HG03103 (cell line): ENCODE data around the gene SBNO2.
"Not testable (repeated sequence)": the region's sequence is repeated elsewhere in the genome, so short reads cannot be mapped to it uniquely, and the experiment has no call there.

Experiments used
- ATAC-seq: cut with Tn5 transposase; IDR thresholded peaks from one replicate; pipeline ENCODE4 v1.9.1; 2021; ENCODE audit warnings: low read depth; ENCODE audit not compliant: unreplicated experiment

Gene SBNO2

DNA sequence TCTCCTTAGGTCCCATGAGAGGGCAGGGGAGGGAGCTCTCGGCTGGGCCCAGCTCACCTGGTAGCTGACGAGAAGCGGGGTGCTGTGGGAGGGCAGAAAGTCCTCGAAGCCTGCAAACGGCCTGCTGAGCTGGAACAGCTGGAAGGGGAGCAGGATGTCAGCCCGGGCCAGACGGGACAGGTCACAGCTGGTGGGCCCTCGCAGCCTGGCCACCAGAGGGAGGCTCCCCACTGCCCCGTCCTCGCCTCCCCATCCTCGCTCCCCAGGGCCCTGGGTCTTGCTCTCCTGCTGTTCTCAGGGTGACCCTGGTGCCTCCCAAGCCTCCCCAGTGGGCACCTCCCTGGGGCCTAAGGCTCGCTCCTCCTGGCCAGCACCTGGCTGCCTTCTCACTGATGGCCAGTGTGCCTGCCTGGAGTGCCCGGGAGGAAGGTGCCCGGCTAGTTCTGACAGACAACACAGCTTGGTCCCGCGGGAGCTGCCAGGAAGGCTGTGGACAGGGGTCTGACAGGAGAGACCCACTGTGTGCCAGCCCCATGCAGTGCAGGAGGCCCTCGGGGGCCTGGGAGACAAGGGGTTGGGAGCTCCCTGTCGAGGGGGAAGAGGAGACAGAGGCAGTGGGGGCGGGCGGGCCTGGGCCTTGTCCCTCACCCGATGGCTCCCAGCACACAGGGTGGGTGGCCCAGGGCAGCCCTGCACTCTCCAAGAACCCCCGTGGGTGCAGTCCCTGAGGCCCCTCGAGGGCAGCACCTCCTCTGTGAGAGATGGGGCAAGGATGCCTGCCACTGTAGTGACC is 50.0 kb downstream of the SBNO2 start:
- no peak for ATAC-seq

DNA sequence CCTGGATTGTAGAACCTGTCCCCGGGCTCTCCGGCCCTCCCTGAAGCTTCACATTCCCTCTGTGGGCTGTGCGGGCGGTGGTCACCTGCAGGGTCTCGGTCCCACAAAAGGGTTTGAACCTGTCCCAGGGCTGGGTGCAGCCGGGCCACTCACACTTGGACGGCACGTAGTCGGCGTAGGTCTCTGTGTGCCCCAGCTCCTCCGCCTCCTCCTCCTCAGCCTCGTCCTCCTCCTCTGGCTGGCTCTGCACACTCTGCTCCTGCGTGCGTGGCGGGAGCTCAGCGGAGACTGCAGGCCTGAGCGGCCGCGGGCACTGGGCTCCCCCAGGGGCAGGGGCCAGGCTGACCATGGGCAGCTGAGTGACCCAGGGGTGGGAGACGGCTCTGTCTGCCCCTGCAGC is 50.7 kb downstream of the SBNO2 start:
- no peak for ATAC-seq

DNA sequence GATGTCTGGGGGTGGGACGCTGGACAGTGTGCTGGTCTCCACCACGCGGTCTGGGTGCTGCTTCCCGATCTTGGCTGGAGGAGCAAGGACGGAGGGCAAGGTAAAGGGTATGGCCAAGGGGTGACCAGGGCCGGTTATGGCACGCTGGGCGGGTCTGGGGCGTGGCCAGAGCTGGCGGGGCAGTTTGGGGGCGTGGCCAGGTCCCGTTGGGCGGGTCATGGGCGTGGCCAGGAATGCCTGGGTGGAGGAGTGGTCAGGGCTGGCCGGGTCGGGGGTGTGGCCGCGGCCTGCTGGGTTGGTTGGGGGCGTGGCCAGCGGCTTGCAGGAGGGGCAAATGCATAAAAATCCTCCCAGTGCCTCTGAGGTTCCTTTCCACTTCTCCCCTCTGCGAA is 51.1 kb downstream of the SBNO2 start:
- no peak for ATAC-seq

DNA sequence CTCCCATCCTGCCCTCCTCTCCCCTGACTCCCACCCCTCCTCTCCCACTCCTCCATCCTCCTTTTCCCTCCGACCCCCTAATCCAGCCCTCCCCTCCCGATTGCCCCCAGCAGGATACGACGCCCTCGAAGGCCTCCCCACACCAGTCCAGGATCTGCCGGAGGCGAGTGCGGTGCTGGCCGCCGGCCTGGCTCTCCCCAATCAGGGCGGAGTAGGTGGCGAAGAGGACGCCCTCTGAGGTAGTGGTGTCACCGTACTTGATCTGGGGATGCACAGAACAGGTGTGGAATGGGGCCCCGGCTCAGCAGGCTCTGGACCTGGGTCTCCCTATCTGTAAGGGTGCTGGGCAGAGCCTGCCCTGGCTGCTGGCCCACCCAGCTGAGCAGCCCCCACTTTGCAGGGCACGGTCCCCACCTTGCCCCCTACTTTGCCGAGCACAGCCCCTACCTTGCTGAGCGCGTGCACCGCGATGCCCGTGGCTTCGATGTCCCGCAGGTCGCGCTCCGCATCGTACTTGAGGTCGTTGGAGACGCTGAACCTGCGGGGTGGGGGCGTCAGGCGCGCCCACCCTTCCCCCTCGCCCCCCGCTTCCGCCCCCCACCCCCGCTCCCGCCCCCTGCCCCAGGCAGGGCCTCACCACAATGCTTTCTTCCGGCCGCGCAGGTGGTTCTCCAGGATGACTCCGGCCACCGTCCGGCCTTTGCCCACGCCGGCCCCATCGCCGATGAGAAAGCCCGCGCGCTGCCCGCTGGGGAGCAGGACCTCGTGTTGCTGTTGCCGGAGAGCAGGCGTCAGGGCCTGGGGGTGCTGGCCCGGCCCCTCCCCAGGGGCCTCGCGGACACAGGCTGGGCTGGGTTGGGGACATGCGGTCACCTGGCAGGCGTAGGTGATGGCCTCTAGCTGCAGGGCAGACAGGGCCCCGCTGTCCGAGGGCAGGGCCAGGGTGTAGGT is 51.8 kb downstream of the SBNO2 start:
- ATAC-seq: no peak

DNA sequence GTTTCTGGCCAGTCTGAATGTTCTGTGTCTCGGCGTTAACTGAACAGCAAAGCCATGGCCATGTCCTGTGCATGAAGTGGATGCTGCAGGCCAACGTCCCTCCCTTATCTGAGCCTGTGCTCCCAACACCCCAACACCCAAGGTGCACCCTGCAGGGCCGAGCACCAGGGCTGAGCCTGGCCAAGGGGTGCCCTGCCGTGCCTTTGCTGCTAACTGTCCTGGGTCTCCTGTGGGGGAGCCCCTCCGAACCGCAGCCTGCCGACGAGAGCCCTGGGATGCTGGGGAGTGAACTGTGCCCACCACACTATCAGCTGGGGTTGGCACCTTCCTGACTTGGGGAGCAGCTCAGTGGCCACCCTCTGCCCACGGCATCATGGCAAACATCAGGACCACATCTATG is 52.7 kb downstream of the SBNO2 start:
- ATAC-seq: no peak

DNA sequence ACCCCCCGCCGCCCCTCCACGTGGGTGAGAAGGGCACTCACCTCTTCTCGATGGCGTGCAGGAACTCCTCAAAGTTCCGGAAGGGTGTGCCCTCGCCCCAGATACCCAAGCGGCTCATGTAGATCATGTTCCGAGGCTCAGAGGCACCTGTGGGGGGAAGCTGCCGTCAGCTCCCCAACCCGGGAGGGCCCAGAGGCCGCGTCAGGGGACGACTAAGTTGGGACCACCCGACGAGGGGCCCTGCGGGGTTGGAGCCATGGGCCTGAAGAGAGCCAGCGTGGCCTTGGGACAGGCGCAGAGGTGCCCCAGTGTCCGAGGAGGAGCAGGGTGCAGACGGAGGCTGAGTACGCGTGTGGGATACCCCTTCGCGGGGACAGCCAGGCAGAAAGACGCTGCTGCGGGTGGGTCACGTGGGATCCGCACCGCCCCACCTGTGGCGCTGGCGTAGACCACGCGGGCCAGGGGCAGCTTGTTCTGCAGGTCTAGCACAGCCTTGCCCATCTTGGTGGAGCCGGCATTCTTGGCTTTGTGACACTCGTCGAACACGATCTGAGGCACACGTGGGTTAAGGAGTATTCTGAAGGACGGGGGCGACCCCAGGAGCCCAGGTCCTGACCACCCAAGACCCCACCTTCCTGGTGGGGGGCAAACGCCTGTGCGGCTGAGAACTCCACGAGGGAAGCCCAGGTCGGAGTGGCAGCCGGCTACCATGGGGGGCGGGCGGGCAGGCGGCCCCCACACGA is 54.4 kb downstream of the SBNO2 start:
- no peak for ATAC-seq

DNA sequence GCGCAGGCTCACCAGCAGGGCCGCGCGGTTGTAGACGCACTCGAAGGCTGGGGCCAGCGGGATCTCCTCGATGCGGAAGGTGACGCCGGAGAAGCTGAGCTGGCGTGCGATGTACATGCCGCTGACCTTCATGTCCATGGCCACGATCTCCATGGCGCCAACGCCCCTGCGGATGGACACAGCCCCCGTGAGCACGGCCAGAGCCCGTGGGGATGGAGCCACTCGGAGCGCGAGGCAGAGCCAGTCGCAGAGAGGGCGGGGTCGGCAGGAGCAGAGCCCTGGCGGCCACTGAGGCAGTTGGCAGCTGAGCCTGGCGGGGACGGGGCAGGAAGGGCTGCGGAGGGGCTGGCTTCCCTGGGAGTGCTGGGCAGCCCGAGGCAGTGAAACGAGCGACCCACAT is 55.1 kb downstream of the SBNO2 start:
- no peak for ATAC-seq

DNA sequence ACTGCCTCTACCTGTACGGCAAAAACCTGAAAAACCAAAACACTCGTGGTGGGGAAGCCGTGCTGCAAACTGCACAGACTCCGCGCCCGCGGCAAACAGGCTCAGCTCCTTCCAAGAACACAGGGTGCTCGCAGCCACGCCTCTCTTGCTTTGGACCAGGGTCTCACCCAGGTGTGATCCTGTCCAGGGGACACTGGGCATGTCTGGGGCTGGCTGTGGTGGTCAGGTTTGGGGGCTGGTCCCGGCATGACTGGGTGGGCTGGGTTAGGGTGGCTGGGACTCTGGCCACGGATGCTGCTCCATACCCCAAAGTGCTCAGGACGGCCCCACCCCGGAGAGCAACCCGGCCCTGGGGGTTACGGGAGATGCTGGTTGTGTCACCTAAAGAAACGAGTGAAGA is 56.4 kb downstream of the SBNO2 start:
- ATAC-seq: no peak

DNA sequence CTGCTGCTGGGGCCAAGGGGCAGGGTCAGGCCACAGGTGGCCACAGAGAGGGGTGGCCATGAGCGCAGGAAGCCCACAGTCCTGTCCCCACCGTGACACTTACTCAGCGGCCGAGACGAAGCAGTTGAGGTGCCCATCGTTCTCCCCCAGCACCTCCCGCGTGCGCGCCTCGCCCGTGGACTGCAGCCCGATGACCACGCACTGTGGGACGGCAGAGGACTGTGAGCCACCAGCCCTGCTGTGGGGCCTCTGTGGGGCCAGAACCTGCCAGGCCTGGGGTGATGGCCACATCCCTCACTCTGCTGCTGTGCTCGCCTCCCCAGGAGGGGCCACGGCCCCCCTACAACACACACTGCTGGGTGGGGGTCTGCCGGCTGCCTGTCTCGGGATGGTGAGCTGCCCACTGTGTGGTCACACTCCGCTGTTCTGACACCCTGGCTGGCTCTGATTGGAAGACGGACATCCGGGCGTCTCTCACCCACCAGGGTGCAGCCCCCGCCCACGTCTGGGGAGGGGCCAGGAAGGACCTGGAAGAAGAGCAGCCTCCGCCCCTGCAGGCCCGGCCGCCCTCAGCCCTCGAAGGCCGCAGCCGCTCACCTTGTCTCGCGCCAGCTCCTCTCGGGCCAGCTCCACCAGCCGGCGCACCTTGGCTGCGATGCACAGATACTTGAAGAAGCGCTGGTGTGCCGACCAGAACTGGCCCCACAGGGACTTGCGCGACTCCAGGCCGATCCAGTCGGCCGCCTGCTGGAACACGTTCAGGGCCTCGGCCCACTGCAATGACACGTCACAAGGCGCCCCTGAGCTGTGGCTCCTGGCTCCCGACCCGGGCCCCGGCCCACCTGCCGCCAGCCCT is 57.1 kb downstream of the SBNO2 start:
- ATAC-seq: no peak

DNA sequence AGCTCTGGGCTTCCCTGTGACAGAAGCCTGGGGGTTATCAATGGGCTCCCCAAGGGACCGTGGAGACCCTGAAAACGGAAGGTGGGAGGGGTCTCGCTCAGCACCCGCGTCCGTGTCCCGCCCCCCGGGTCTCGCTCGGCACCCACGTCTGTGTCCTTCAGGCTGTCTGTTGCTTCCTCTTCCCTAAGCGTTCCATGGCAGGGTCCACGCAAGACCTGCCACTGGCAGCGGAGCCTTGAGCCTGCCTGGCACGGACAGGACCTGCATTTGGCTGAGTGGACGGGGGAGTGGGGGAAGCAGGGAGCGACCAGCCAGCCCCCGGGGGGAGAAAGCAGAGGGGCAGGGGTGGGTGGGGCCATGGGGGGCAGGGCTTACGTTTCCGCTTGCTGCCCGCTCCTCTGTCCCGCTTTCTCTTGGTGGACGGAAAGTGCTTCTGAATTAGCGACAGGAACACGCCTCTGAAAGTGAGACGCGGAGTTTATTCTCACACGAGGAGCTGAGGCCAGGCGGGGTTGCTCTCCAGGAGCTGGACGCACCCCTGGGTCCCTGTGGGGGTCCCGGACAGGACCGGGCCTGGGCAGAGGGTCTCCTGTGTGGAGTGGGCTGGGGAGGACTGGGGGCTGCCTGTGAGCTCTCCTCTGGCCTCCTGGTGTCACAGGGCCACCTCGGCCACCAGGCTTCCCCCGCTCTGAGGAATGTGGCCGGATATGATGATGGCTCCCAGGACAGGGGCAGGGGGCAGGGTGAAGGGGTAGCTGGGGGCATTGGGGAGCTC is 58.2 kb downstream of the SBNO2 start:
- ATAC-seq: no peak

DNA sequence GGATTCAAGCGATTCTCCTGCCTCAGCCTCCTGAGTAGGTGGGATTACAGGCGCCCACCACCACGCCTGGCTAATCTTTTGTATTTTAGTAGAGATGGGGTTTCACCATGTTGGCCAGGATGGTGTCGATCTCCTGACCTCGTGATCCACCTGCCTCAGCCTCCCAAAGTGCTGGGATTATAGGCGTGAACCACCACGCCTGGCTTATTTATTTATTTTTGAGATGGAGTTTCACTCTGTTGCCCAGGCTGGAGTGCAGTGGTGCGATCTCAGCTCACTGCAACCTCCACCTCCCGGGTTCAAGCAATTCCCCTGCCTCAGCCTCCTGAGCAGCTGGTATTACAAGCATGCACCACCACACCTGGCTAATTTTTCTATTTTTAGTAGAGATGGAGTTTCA is 59.3 kb downstream of the SBNO2 start:
- not testable (repeated sequence) for ATAC-seq

DNA sequence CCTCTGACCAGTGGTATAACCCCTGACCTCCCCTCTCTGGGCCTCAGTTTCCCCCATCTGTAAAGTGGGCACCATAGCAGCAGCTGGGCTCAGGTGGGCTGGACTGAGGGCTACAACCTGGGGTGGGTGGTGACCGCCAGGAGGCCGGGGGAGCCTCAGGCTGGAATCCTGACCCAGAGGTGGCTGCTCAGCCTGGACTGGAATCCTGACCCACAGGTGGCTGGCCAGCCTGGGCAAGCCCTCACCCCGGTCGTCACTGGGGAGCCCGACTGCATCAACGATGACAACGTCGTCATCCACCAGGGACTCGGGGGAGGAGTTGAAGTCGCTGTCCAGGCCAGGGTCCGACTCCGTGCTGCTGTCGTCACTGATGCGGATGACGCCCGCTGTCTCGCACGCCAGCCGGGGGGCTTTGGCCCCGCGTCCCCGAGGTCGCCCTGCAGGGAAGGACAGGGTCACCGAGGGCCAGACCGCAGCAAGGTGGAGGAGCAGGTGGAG is 60.0 kb downstream of the SBNO2 start:
- ATAC-seq: no peak

DNA sequence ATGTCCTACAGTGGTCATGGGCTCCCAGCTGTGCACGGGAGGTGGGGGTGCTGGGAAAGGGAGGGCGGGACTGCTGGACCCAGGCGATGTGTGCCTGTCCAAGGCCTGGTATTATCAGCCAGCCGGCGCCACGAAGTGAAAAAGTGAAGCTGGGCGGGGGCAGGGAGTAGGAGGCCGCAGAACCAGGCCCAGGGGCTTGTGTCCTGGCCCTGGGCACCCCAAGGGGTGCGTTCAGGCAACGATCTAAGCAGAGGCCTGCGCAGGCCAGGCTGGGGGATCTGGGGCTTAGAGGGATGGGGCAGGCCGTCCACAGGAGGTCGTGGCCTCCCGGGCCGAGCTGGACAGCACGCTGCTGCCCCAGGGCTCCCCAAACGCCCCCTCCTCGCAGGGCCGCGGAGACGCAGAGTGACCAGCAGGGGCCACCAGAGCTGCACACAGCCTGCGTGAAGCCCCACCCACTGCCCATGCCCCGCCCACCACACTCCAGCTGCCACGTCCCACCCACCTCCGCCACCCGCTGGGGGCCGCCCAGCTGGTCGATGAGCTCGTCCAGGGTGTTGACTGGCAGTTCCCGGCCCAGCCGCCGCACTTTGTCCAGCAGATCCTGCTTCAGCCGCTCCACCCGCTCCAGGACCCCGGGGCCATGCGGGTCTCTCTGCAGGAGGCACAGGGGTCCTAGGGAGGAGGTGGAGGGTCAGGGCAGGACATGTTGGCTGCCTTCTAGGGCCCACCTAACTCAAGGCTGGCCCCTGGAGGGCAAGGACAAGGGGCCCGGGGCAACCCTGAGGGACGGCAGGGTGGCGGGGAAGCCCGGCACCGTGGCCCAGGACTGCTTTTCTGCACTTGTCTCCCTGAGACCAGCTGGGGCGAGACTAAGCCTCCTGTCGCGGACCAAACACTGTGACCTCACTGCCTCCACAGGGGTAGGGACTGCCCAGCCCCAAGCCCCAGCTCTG is 60.8 kb downstream of the SBNO2 start:
- ATAC-seq: no peak

DNA sequence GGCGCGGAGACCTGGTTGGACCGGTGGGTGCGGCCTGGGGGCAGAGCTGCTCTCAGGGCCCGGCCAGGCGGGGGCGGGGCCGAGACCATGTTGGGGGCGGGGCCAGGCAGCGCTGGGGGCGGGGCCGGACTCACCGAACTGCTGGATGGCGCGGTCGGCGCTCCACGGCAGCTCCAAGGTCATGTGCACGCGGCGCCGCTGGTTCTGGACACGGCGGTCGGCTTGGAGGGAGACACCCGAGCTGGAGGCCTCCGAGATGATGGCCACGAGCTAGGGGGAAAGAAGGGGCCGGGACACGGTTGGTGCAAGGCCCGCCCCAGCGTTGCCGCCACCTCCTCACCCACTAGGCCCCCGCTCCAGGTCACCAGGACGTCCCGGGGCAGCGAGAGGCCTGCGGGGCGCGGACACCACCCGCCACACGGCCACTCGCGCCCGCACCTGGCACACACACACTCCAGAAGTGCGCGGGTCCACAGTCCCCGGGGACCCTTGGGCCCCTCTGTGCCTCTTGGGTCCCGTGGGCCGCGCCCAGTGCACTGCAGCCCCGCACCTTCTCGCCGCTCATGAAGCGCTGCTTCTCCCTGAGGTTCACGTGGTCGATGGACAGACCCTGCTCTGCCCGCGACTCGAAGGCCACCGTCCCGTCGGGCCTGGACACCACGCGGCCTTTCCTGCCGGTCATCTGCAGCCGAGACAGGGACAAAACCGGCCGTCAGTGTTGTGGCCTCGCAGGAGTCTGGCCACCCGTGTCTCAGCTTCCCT is 61.6 kb downstream of the SBNO2 start:
- ATAC-seq: no peak

DNA sequence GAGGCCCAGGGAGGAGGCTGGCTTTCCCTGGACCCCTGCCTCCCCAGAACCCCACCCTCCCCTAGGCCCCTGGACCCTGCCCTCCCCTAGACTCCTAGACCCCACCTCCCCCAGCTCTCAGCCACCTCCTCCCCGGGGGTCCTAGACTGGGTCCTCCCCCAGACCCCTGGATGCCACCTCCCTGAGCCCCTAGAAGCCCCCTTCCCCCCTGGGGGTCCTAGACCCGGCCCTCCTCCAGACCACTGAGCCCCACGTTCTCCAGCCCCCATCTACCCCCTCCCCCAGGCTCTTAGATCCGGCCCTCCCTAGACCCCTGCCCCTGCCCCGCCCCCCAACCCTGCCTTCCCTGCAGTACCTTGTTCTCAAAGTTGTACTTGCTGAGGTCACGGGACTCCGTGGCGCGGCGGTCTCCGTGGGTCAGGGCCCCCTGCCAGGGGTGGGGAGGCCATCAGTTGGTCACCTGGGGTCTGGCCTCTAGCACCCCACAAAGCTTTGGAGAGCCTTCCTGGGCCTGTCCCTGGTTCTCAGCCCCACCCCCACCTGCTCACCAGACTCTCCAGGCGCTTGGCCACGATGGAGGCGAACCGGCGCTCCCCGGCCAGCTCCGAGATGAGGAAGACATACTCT is 62.3 kb downstream of the SBNO2 start:
- no peak for ATAC-seq

DNA sequence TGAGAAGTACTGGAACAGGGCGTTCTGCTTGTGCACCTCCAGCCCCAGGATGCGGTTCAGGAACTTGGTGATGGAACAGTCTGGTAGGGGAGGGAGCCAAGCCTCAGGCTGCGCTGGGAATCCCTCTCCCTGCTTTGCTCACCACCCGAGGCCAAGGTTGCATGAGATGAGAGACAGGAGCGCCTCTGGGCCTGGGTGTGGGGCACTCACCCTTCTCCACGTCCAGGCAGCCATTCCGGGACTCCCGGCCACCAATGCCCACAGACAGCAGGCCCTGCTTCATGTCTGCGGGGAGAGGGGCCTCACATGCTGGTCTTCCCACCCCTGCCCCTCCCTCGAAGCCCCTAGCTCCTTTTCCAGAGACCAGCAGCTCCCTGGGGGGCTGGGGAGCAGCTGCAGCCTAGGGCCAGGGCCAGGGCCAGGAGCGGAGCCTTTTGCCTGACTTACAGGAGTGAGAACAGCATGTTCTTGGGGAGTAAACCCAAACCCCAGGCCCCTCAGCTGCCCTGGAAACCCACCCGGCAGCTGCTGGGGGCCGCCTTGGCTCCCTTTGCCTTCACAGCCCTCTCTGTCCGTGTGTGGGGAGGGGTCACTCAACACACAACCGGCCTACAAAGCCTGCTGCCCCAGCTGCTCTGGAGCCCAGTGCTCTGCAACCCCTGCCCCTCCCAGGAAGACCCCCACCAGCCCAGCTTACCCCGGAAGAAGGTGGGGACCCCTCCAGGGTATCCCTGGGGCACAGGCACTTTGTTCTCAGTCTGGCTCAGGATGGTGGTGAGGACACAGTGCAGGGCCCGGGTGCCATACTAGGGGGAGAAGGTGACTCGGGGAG is 63.0 kb downstream of the SBNO2 start:
- ATAC-seq: no peak
